Measurements from ENCODE around the gene NADK2.
A peak's percentile ranks its signal among the peaks of the same experiment; 100 is the strongest.

GRCh38 chr5:36205329-36205728 is 36.4 kb downstream of the NADK2 start:
- no peak for TF ChIP-seq CTCF (IDR thresholded peaks at IDR 0.05; ENCODE audit: low read depth, low read length, missing input control)
- no peak for TF ChIP-seq JUND (IDR thresholded peaks at IDR 0.05)
- peak in 1 of 2 donors; percentile 32 for TF ChIP-seq RAD21 (IDR thresholded peaks at IDR 0.05)
- TF ChIP-seq MAX (IDR thresholded peaks at IDR 0.05), result peak; percentile 12
- no peak for TF ChIP-seq ATF3 (IDR thresholded peaks at IDR 0.05)
